Nephron progenitor cell (in vitro differentiated cells): Measurements from ENCODE around the gene ANKRD11.
A peak's percentile ranks its signal among the peaks of the same experiment; 100 is the strongest.

ENCODE experiments used
- DNase-seq: peaks from one replicate; pipeline ENCODE4 v3.0.0; 2021
- H3K27ac Mint-ChIP-seq: 2 replicates; pipeline ENCODE4 v1.8.0; 2021; ENCODE audit warnings: mild to moderate bottlenecking, moderate library complexity, mixed read lengths
- H3K27me3 Mint-ChIP-seq: 2 replicates; pipeline ENCODE4 v1.8.0; 2021; ENCODE audit warnings: mild to moderate bottlenecking, low read depth, mixed read lengths; ENCODE audit not compliant: poor library complexity
- H3K36me3 Mint-ChIP-seq: 2 replicates; pipeline ENCODE4 v1.8.0; 2021; ENCODE audit warnings: low read depth, mixed read lengths
- H3K4me1 Mint-ChIP-seq: 2 replicates; pipeline ENCODE4 v1.8.0; 2021; ENCODE audit warnings: mixed read lengths
- H3K4me3 Mint-ChIP-seq: 2 replicates; pipeline ENCODE4 v1.8.0; 2021; ENCODE audit warnings: mild to moderate bottlenecking, moderate library complexity, mixed read lengths
- H3K9me3 Mint-ChIP-seq: 2 replicates; pipeline ENCODE4 v1.8.0; 2021; ENCODE audit warnings: mild to moderate bottlenecking, moderate library complexity, mixed read lengths
- TF ChIP-seq, protein P1 (sequence below): fragments of 200-600 bp; sonication (generic); IDR thresholded peaks from 2 replicates; pipeline ENCODE4 v1.5.0; 2021; ENCODE audit warnings: antibody characterized with exemption

The ANKRD11 gene

DNA sequence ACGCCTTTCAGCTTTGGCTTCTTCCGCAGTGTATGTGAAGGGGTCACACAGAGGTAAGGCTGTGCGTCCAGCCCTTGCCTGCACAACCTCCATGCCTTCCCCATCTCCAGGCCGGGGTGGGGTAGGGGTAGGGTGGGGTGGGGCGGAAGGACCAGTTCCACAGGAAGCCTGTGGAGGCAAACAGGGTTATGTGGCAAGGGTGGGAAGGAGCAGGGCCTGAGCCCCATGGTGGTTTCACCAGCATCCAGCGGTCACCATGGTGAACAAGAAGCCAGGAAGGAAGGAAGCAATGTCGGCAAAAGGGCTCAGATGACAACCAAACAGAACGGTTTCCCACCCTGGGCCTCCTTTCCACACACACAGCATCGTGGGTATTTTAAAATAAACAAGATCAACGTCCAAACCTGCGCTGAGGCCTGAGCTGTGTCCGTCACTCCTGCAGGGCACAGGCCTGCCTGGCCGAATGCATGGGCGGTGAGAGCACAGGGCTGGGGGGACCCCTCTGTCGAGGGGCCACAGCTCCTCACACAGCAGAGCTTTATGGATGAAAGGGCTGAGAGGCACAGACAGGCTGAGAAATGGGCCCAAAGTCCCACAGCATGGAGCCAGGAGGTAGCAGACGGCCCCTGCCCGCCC, 192.3 kb downstream of the ANKRD11 start:
- H3K27me3 Mint-ChIP-seq = no peaks in the 10 kb centered on the region
- H3K4me3 Mint-ChIP-seq = peak overlapping the region; percentile 19
- H3K27ac Mint-ChIP-seq = peak overlapping the region; percentile 96
- no peaks in the 10 kb centered on the region for H3K9me3 Mint-ChIP-seq
- peaks cover 50% of the 10 kb centered on the region for H3K4me1 Mint-ChIP-seq
- H3K36me3 Mint-ChIP-seq = peaks cover 26% of the 10 kb centered on the region
- DNase-seq = no peak
- TF ChIP-seq, protein P1, sequence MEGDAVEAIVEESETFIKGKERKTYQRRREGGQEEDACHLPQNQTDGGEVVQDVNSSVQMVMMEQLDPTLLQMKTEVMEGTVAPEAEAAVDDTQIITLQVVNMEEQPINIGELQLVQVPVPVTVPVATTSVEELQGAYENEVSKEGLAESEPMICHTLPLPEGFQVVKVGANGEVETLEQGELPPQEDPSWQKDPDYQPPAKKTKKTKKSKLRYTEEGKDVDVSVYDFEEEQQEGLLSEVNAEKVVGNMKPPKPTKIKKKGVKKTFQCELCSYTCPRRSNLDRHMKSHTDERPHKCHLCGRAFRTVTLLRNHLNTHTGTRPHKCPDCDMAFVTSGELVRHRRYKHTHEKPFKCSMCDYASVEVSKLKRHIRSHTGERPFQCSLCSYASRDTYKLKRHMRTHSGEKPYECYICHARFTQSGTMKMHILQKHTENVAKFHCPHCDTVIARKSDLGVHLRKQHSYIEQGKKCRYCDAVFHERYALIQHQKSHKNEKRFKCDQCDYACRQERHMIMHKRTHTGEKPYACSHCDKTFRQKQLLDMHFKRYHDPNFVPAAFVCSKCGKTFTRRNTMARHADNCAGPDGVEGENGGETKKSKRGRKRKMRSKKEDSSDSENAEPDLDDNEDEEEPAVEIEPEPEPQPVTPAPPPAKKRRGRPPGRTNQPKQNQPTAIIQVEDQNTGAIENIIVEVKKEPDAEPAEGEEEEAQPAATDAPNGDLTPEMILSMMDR = no peak

DNA sequence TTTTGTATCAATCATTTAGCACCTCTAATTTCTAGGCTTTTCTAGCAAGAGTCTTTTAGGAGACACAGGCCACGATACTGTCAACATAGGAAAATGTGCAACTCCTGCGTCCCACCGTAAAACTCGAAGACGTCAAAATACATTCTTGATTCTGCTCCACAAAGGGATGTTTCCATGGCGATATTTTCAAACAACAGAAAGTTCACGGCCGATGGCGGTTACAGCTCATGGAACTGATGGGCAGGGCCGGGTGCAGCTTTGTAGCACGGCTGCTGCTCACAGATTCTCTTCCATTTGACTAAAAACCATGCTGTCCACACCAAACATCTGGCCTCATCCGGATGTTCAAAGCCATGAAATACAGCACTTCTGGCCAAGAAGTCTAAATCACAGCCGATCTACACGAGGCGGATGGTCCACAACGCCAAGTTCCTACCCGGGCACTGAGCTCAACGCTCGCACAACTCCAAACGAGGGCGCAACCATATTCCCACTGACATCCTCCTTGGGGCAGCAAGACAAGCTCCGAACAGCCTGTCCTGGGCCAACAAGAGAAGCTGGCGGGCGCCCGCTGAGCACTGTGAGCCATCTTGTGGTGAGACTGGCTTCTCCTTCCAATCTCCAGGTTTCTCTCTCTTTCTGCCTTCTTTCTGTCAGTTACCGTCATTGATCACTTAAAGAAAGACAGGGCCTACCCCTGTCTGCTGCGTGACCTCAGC, 193.0 kb downstream of the ANKRD11 start:
- DNase-seq = no peak
- peaks cover 1% of the 10 kb centered on the region for H3K27me3 Mint-ChIP-seq
- TF ChIP-seq, protein P1 = no peak
- H3K27ac Mint-ChIP-seq = peak overlapping the region; percentile 96
- peaks cover 18% of the 10 kb centered on the region for H3K36me3 Mint-ChIP-seq
- H3K9me3 Mint-ChIP-seq = no peaks in the 10 kb centered on the region
- H3K4me3 Mint-ChIP-seq = peak overlapping the region; percentile 19
- H3K4me1 Mint-ChIP-seq = peaks cover 52% of the 10 kb centered on the region

DNA sequence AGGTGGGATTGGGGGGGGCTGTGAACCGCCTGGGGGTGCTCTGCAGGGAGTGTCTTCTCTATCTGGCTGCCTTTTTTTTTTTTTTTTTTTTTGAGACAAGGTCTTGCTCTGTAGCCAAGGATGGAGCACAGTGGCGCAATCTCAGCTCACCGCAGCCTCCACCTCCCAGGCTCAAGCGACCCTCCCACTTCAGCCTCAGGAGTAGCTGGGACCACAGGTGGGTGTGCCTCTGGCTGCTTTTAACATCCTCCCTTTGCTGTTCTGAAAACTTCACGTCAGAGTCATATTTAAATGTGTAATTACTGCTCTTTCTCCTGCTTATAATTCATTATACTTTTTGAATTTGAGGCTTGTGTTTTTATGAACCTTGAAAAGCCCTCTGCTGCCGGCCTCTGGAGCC, 194.4 kb downstream of the ANKRD11 start:
- Mint-ChIP-seq H3K27ac (peak overlapping the region; percentile 57), H3K27me3 (peaks cover 3% of the 10 kb centered on the region), H3K4me3 (no peak overlapping the region), H3K9me3 (no peaks in the 10 kb centered on the region), H3K4me1 (peaks cover 64% of the 10 kb centered on the region), H3K36me3 (peaks cover 18% of the 10 kb centered on the region)
- TF ChIP-seq, protein P1 = no peak
- no peak for DNase-seq

- no peak for DNase-seq
- TF ChIP-seq, protein P1 = no peak
- Mint-ChIP-seq H3K27ac (no peak overlapping the region), H3K4me1 (peaks cover 60% of the 10 kb centered on the region), H3K4me3 (no peak overlapping the region), H3K36me3 (peaks cover 13% of the 10 kb centered on the region), H3K27me3 (peaks cover 3% of the 10 kb centered on the region), H3K9me3 (no peaks in the 10 kb centered on the region)
Observed at GRCh38 chr16:89295071-89295900, 195.1 kb downstream of the ANKRD11 start.

DNA sequence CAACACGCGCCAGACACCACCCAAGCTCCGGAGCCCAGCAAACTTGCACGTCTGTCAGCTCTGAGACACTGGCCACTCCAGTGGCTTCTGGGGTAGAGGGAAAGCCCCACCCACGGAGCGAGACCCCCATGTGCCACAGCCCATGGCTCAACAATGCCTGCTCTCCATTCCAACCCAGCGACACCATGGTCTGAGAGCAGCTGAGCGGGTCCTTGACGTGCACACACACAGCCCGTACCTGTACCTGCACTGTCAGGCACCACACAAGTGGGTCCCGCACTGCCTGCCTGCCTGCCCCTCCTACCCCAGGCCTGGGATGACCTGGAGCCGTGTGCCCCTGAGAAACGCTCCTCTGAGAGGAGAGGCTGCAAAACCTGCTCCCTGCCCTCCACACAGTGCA, 195.9 kb downstream of the ANKRD11 start:
- H3K4me3 Mint-ChIP-seq = peak overlapping the region; percentile 25
- H3K9me3 Mint-ChIP-seq = no peaks in the 10 kb centered on the region
- TF ChIP-seq, protein P1 = no peak
- H3K4me1 Mint-ChIP-seq = peaks cover 63% of the 10 kb centered on the region
- H3K27me3 Mint-ChIP-seq = peaks cover 3% of the 10 kb centered on the region
- peaks cover 16% of the 10 kb centered on the region for H3K36me3 Mint-ChIP-seq
- peak overlapping the region; percentile 55 for H3K27ac Mint-ChIP-seq
- no peak for DNase-seq
